GM19324 (cell line): ENCODE results near the gene PLXNB1.

ENCODE experiments used
- ATAC-seq: cut with Tn5 transposase; IDR thresholded peaks from one replicate; pipeline ENCODE4 v1.9.1; 2021; ENCODE audit warnings: mild to moderate bottlenecking, moderate library complexity; ENCODE audit not compliant: unreplicated experiment, low FRiP score

Gene PLXNB1

GRCh38 chr3:48418651-48419050 lies 11.2 kb downstream of the PLXNB1 start:
- no peak for ATAC-seq

GRCh38 chr3:48418140-48418539 lies 11.7 kb downstream of the PLXNB1 start:
- ATAC-seq, result no peak

GRCh38 chr3:48417529-48418108 lies 12.3 kb downstream of the PLXNB1 start:
- ATAC-seq, result no peak

- ATAC-seq, result no peak
Observed at GRCh38 chr3:48416546-48416945, 13.3 kb downstream of the PLXNB1 start.

GRCh38 chr3:48416091-48416505 lies 13.8 kb downstream of the PLXNB1 start:
- ATAC-seq, result no peak

- no peak for ATAC-seq
Observed at GRCh38 chr3:48415251-48415953, 14.5 kb downstream of the PLXNB1 start.

- no peak for ATAC-seq
Observed at GRCh38 chr3:48414376-48415250, 15.3 kb downstream of the PLXNB1 start.

GRCh38 chr3:48413611-48414010 lies 16.3 kb downstream of the PLXNB1 start:
- ATAC-seq, result no peak

- no peak for ATAC-seq
Observed at GRCh38 chr3:48413086-48413485, 16.8 kb downstream of the PLXNB1 start.

- ATAC-seq, result no peak
Observed at GRCh38 chr3:48412375-48413001, 17.4 kb downstream of the PLXNB1 start.

GRCh38 chr3:48411606-48412374 lies 18.1 kb downstream of the PLXNB1 start:
- no peak for ATAC-seq

- no peak for ATAC-seq
Observed at GRCh38 chr3:48411041-48411588, 18.8 kb downstream of the PLXNB1 start.

- ATAC-seq, result no peak
Observed at GRCh38 chr3:48410205-48411040, 19.5 kb downstream of the PLXNB1 start.

- ATAC-seq, result no peak
Observed at GRCh38 chr3:48409291-48410201, 20.3 kb downstream of the PLXNB1 start.

- no peak for ATAC-seq
Observed at GRCh38 chr3:48408823-48409281, 21.0 kb downstream of the PLXNB1 start.

GRCh38 chr3:48407542-48408099 lies 22.3 kb downstream of the PLXNB1 start:
- ATAC-seq, result no peak
